Stimulated activated CD4-positive, alpha-beta T cell treated with anti-CD3 and anti-CD28 coated beads, TNF-alpha, amount 100 ng/mL, for 24 hours (primary cell): Measurements from ENCODE around the gene GALNT17.

Experiments used
- DNase-seq, 3 experiments: peaks; one replicate each; pipeline ENCODE4 v3.0.0-alpha.2; 2020; ENCODE audit warnings: low read depth in 3 of 3

Gene GALNT17

DNA sequence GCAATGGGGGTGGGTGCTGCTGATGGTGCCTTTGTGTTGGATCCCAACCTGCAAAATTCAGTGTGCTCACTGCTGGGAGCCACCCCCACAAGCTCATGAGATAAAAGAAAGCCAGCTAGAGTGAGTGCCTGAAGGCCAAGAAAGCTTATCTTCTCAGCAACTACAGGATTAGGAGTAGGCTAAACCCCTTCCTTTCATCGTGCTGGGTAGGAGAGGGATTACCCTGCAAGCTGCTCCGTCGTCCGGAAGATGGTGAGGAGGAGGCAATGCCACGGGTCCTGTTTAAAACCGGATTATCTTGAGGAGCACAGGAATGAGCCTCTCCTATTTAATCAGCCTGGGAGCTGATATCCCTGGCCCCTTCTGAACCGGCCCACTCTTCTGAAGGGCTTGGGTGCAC lies 258.0 kb downstream of the GALNT17 start:
- DNase-seq: no peak

DNA sequence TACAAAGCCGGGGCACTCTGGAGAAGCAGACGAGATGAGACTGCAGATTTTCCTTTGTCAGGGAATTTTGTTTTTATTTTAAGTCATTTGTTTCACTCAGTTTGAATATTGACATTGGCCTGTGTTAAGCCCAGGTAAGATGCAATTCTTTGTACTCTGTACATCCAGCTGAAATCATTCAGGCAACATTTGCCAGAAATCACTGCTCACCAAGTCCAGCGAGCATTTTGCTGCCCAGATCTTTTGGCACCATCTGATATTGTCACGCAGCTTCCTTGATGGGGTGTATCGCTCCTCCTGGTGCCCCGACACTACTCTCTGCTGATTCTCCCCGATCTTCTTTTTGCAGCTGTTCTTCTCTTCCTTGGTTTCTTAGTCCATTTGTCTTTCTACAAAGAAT lies 261.7 kb downstream of the GALNT17 start:
- no peak for DNase-seq

DNA sequence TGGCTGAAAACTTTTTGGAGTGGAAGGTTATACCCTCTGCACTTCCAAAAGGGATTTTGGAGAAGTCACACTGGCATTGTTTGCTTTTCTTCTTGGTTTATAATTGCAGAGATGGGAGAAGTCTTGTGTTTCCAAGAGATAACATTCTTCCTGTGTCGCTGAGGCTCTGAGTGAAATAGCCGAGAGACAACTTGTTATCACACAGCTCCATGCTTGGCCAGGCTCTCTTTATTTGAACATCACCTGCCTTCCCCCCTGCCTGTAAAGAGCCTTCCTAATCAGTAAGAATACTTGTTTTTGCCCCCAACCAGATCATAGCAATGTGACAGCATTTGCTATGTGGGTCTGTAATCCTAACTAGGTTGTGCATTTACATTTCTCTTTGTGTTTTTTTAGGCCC lies 270.7 kb downstream of the GALNT17 start:
- no peak for DNase-seq

DNA sequence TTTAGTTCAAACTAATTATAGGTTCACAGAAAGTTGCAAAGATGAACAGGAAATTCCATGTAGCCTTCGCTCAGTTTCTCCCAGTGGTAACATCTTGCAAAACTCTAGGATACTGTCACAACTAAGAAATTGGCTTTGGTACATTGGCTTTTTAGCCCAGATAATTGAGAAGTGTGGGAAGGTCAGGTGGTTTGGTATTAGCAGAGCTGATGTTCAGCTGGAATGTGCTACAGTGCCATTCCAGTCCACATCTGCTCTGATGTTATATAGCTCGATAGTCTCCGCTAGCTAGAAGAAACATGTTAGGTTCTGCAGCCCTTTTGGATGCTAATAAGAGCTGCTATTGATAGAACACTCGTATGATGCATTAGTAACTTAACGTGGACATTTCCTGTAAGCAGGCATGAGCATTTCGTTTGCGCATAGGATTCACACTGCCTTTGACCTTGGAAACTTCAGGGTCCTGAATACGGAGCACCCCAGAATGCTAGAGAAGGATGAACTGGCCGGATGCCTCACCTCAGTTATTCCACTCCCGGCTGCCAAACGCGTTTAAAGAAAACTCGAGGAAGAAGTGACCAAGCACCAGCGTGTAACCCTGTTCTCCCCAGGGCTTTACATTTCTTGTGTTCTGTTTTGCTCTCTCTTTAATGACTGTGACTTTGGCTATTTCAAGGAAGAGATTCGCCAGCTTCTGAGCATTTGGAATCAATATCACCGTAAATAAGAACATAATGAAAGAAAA lies 271.4 kb downstream of the GALNT17 start:
- DNase-seq: no peak

DNA sequence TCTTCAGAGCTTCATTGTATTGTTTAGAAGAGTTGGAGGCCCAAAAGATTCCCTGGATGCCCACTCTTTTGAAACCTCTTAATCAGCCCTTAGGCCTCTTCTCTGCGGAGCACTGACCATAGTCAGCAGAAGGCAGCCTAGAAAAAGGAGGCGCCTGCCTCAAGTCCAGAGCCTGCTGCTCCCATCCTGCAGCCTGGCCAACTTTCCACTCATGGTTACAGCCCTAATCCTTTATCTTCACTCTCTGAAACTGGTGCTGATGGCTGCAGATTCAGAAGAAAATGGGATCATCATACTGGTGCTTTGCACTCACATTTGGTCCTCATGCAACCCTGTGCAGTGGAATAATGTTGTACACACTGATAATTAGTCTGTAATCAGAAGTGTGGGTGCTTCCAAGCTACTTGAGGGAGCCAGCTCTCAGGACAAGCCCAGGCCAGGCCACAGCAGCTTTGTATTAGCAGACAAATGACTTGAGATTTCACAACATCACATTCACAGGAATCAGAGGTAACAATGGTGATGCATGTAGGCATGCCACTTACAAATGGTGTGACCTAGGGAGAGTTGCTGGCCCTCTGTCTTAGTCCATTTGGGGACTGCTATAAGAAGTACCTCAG lies 272.9 kb downstream of the GALNT17 start:
- DNase-seq: no peak

DNA sequence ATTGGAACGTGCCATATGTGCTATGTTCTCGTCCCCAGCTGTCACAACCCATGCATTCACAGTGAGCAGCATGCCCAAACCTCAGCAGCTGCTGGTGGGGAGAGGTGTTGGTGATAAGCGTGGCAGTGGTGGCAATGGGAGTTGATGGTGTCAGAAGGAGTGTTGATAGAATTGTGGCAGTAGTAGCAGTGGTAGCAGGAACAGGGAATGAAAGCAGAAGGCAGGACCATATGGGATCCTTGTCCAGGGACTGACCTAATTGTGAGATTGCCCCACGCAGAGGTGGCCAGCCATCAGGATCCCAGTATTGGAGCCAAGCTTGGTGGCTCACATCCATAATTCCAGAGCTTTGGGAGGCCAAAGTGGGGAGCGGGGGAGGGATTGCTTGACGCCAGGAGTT lies 276.3 kb downstream of the GALNT17 start:
- no peak for DNase-seq

DNA sequence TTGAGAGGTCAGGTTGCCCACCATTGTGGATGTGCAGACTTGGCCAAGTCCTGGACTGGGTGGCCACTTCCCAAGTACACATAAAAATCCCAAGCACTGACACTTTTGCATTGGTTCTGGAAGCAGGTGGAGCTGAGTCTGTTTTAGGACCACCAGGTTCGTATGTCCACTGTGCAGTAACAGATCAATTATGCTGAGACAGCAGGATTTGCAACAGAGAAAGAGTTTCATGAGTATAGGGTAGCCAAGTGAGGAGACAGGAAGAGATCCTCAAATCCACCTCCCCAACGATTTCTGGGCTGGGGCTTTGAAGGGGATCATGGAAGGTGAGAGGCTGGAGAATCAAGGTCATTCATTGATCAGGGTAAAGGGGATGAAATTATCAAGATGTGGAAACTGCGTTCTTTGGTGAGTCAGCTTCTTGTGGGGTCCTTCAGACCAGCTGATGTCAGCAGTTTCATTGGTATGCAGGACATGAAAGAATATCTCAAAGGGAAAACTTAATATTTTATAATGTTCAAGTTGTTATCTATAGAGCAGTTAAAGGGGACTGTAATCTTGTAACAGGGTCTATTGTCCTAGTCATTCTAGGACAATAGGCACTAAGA lies 277.7 kb downstream of the GALNT17 start:
- no peak for DNase-seq

DNA sequence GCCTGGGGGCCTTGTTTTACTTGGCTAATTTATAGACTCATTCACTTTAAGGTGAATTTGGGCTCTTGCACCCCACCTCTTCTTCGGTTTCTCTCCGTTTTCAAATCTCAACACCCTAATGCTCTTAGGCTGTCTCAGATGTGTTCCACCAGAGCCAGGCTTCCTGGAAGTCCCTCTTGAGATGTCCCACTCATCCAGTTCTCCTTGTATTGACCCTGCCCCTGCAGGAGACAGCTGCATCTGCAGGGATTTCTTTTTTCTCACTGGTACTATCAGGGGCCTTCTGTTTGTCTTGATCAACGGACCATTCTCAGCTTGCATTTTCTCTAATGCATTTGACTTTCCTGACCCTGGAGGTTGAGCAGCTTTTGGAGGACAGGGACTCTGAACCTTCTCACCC lies 279.5 kb downstream of the GALNT17 start:
- DNase-seq: no peak

DNA sequence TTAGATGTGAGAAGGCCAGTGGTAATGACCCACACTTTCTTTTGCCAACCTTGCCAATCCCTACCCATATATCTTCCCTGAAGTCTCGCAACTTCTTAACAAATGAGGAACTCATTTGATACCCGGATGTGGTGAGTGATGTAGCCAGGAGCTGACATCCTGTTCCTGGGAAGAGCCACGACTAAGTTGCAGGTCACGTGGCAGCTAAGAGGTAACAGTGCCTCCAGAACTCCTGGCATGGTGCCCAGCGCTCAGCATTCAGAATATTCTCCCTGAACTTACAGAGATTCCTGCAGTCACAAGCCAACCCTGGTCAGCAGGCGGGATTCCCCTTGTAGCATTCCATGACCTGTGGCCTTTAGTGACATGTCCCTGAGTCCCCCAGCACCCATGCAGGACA lies 282.5 kb downstream of the GALNT17 start:
- DNase-seq: no peak

DNA sequence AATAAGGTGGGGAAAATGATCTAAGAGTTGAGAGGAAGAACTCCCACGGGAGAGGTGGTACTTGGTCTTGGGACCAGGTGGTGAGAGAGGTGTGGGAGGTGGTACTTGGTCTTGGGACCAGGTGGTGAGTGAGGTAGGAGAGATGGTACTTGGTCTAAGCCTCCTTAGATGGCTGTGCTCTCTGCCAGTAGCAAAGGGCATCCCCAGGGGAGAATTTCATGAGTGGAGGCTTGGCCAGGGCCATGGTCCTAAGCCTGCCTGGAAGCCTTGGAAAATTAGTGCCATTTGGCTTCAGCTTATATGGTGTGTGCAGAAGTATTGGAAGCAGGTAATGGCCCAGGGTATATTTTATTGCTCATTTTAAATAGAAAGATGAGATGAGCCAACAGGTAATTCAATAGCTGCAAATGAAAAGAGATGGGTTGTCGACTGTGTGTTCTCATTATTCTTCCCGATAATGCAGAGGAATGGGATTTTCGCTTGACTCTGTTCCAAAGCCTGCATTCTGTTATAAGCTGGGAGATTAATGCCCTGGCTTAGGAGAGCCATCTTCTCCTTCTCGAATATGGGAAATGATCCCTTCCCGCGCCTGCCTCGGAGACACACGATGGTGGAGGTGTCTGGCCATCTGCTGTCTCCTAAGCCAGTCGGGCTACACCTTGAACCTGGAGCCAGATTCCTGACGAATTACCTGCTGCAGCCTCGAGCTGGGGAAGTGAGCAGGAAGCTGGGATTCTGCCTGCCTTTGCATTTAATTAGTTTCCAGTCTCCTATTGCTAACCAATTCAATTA lies 287.8 kb downstream of the GALNT17 start:
- DNase-seq: no peak

DNA sequence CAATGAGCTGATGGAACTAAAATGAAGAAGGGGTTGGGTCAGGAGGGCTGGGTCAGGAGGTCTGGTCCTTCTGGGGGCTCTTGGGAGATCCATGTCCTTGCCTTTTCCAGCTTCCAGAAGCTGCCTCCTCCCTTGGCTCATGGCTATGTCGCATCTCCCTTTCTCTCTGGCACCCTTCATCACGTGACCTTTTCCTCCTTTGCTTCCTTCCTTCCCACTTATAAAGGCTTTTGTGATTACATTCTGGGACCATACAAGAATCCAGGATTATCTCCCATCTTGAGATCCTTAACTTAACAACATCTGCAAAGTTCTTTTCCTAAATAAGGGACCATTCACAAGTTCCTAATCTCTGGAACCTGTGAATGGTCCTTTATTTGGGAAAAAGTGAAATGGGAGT lies 290.2 kb downstream of the GALNT17 start:
- no peak for DNase-seq

DNA sequence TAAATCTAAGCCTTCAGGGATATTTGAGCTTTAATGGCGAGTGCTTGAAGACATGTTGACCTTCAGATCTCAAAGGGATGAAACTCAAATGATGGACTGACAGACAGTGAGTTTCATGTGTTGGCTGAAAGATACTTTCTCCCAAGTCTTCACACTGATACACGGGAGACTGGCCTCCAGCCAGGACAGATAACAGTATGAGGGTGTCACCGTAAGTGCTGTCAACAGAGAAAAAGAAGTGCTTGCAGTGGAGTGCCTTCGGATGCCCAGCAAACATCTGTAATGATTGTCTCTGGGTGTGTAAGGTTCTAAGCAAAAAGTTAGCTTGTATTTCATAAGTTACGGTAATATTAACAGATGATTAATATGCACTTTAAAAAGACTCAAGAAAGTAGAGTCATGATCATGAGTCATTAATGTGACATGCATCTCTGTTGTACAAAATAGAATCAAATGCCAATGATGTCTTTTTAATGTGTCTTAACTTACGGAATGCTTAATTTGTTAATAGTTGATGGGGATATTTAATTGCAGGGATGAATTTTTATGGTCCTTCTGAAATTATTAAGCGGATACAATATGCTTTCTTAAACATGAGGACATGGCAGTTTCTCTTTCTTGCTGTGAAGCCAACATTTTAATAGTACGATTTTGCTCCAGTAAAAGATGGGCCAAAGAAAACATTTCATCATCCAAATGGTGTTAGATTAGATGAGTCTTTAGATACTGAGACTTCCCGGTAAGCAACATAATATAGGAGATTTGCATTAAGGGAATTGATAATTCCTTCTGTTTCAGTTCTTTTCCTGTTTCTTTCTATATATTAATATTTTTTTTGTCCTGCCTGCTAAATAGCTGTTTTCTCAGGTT lies 292.5 kb downstream of the GALNT17 start:
- no peak for DNase-seq

DNA sequence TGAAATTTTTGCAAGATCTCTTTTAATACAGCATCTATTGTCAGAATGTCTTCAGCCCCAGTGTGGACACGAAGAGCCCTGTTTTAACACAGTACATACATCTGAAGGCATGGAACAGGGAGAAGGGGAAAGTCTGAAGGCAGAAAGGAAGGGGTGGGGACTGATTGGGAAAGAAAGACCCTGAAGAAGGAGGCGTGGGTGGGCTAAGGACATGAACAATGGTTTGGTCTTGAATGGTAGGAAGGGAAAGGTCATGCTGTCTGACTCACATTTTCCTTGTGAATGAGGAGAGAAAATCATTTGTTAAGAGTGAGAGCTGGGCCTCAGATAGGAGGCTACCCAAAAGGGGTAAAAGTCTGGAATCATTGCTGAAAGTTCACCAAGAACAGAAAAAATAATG lies 297.1 kb downstream of the GALNT17 start:
- no peak for DNase-seq

DNA sequence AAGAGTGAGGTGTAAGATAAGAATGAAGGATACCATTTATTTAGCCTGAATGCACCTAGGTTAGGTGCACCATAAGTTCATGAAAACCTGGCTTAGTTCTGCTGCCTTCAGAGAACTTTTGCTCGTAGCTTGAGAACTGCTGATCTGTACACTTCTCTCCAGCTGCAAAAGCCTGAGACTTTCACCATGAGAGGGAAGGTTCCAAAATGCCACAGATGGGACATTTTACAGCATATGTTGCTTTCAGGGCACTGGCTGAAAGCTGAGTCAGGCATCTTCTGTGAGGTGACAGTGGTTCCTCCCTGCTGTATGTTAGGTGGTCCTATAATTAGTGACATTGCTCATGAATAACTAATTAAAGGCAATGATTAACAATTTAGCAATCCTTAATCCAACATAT lies 298.3 kb downstream of the GALNT17 start:
- DNase-seq: no peak

DNA sequence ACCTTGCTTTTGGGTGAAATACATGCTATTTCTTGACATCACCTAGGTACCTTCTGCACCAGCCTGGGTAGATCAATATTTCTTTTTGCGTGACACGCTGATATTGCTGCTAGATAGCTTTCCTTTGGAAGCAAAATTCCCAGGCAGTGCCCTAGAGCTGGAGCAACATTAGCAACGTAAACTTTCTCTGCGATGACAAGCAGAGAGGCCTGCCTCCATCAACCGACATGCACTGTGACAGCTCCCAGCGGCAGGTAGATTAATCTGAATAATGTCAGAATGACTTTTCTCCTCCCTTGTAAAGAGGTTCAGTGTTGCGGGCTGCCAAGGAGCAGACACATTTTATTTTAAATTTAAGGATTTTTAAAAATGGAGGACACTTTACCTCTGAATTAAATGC lies 307.4 kb downstream of the GALNT17 start:
- DNase-seq: no peak

DNA sequence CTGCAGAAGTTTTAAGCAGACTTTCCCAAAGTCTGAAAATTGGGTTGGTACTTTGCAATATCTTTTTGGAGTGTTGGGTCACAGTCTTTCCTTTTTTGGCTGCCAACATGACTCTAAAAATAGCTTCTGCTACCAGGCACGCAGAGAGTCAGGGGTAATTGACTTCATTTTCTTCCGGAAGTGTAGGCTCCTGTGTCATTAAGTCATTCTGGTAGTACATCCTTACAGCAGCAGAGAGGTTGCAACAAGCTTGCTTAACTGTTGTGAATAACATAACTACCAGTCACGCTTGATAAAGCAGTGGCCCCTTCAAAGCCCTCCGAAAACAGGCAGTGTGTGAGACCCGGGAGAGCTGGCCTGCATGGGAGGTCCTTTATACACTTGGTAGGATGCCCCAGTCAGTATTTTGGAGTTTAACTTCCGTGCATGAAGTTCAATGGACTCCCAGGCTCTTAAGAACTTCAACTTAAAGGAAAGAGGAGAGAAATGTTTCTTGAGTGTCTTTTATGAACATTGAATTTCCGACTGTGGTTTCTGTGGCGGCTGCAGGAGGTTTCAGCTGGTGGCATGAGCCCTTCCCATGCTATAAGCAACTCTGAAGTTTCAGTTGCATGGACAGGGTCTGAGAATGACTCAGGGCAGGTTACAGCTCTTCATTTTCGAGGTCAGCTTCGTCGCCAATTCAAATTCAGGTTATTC lies 310.7 kb downstream of the GALNT17 start:
- no peak for DNase-seq

DNA sequence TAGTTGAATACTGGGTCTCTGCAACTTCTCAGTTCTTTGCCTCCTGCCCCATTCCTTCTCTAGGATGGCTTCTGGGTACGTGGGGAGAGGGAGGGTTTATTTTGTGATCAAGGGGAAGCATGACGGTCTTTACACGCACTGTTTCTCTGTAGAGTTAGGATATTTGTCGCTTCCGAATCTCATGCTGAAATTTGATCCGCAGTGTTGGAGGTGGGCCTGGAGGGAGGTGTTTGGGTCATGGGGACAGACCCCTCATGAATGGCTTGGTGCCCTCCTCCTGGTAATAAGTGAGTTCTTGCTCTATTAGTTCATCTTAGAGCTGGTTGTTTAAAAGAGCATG lies 311.2 kb downstream of the GALNT17 start:
- no peak for DNase-seq

DNA sequence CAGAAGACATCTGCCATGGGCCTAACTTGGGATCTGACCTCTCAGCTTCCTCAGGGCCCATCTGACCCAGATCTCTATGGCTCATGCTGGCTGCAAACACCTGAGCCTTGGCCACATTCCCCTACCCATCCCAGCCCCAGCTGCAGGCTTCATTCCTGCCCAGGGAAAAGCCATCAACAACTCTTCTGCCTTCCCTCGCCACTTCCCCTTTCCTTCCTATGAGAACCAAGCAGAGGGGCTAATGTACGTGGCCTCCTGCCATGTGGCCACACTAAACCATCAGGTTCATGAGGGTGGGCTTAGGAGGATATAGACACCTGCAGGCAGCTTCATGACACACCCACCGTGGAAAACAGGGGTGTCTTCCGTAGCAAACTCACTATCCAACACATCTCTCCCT lies 312.2 kb downstream of the GALNT17 start:
- DNase-seq: no peak

DNA sequence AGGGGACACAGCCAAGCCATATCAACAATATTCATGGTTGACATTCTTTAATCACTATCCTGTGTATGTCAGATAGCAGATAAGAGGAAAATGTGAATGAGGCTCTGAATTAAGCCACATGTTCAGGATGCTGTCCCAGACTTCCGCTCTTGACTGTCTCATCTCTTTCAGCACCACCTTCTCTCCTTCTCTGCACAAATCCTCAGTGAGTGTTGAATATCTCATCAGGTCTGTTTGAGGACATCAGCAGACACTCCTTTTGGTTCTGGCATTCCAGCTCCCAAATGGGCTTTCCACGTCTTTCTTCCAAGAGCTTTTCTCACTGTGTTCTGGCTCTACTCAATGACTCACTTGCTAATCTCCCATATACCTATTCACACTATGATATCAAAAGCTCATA lies 321.7 kb downstream of the GALNT17 start:
- DNase-seq: no peak

DNA sequence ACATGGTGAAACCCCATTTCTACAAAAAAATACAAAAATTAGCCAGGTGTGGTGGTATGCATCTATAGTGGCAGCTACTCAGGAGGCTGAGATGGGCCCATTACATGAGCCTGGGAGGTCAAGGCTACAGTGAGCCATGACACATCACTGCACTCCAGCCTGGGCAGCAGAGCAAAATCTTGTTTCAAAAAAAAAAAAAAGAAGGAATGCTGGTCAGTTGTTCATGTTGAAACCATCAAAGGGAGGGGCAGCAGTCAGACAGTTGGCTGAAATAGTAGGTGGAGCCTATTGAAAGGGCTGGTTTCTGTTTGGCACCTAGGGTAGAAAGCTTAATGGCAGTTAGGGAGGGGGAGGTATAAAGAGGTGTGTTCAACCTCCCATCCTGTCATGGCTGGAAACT lies 323.0 kb downstream of the GALNT17 start:
- no peak for DNase-seq

DNA sequence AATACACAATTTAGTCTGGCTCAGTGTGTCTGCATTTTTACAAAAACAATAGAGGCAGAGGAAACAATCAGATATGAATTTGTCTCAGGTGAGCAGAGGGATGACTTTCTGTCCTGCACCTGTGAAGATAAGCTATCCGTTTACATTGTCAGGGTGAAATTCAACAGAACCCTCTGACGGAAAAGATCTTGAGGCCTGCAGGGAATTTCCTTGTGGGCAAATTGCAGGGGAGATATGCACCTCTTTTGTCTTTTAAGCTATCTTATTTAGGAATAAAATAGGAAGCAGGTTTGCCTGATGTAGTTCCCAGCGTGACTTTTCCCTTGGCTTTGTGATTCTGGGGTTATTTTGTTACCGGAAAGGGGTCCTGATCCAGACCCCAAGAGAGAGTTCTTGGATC lies 325.1 kb downstream of the GALNT17 start:
- no peak for DNase-seq
